Stomach (tissue), 9 donors: ENCODE results near the gene EHMT1. TPM values are rescaled to one million over a fixed set of nuclear protein-coding genes. Genes with fewer than 3 reads are reported as not detected.

ENCODE experiments used
- DNase-seq, 2 donors: peaks; one replicate each; pipeline versions ENCODE4 v3.0.0 to v3.0.0-alpha.2; 2013 to 2019
- H3K27ac ChIP-seq, 5 donors: fragments of 200-600 bp in 4 of 5; sonication (generic) in 4 of 5; one replicate each; pipeline ENCODE4 v1.5.1; 2013 to 2019; ENCODE audit warnings: mild to moderate bottlenecking in 1 of 5, moderate library complexity in 1 of 5
- H3K27me3 ChIP-seq, 3 donors: fragments of 200-600 bp; sonication (generic); one replicate each; pipeline ENCODE4 v1.5.1; 2017 to 2019; ENCODE audit warnings: mixed run types in 1 of 3
- H3K36me3 ChIP-seq, 4 donors: fragments of 200-600 bp; sonication (generic); 1 replicate in 3 of 4; 2 replicates in 1 of 4; pipeline ENCODE4 v1.5.1; 2016 to 2019
- H3K4me1 ChIP-seq, 4 donors: fragments of 200-600 bp; sonication (generic); one replicate each; pipeline ENCODE4 v1.5.1; 2016 to 2019
- H3K4me3 ChIP-seq, 4 donors: fragments of 200-600 bp; sonication (generic) in 3 of 4; one replicate each; pipeline ENCODE4 v1.5.1; 2016 to 2019; ENCODE audit warnings: mild to moderate bottlenecking in 1 of 4
- H3K9me3 ChIP-seq, 4 donors: fragments of 200-600 bp; sonication (generic); one replicate each; pipeline ENCODE4 v1.5.1; 2016 to 2019
- CTCF ChIP-seq, 7 experiments: fragments of 450-650 bp in 4 of 7; fragments of 200-600 bp in 3 of 7; sonication (generic) in 3 of 7; IDR thresholded peaks; one replicate each; pipeline ENCODE4 v1.5.1; 2016 to 2019; ENCODE audit warnings: antibody characterized with exemption in 7 of 7, control low read depth in 2 of 7, mild to moderate bottlenecking in 1 of 7
- EP300 ChIP-seq: sonication (generic); formaldehyde crosslinking; IDR thresholded peaks from one replicate; pipeline ENCODE4 v1.6.1; 2017; ENCODE audit warnings: antibody characterized with exemption
- POLR2A ChIP-seq, 4 donors: fragments of 450-650 bp; IDR thresholded peaks; one replicate each; pipeline ENCODE4 v1.6.1; 2016; ENCODE audit warnings: antibody characterized with exemption in 4 of 4, control low read depth in 2 of 4, mild to moderate bottlenecking in 1 of 4, moderate library complexity in 1 of 4
- POLR2AphosphoS5 ChIP-seq, 3 donors: sonication (generic); formaldehyde crosslinking; IDR thresholded peaks; one replicate each; pipeline ENCODE4 v1.6.1; 2016; ENCODE audit warnings: antibody characterized with exemption in 3 of 3
- WGBS, 5 donors: extraction: QIAGEN DNeasy Blood & Tissue Kit in 3 of 5; methylation state at CpG; one replicate each; pipeline versions ENCODE4 v1.1.5 to v1.1.7; 2013 to 2018; 5-methylcytosine and 5-hydroxymethylcytosine counted together
- intact Hi-C: fragments of 100-400 bp; cut with DNase I; formaldehyde crosslinking; loops from one replicate; pipeline ENCODE4 v1.15.1; 2023; ENCODE audit warnings: low total_unique reads
- polyA plus RNA-seq, 3 donors: library from polyadenylated mRNA; stranded (reverse); fragments of 200-250 nt; gene quantifications; one replicate each; pipeline ENCODE4 v1.2.3, GENCODE V29; 2013
- total RNA-seq, 5 donors: library from RNA; depleted of rRNA; stranded (reverse); fragments of >200 nt; gene quantifications; one replicate each; pipeline versions ENCODE4 v1.1.0 to v1.2.3, GENCODE V29; 2014 to 2016
- donor health status: healthy with polysubstance abuse.
- donor health status: Bipolar disorder and iron deficiency.
- donor health status: healthy.

EHMT1 gene
- total and polyA plus RNA-seq, 8 donors: 23.9 to 419 (median 79.5) TPM

GRCh38 chr9:137638680-137639079, 19.9 kb downstream of the EHMT1 start:
- Histone ChIP-seq H3K27ac (peak overlapping the region in 1 of 5 donors; percentile 52), H3K36me3 (peaks cover 0 to 21% (median 13%) of the 10 kb centered on the region in 4 donors), H3K27me3 (no peaks in the 10 kb centered on the region), H3K9me3 (no peaks in the 10 kb centered on the region), H3K4me1 (peaks cover 0 to 46% (median 19%) of the 10 kb centered on the region in 4 donors), H3K4me3 (no peak overlapping the region)
- DNase-seq: no peak
- intact Hi-C loops: no loop called here
- WGBS, 5 donors: 89 to 91% (median 90%) methylated on average over 6 of the region's 6 CpGs
- TF ChIP-seq POLR2AphosphoS5 (IDR thresholded peaks at IDR 0.05) (no peak), CTCF (IDR thresholded peaks at IDR 0.05) (no peak), POLR2A (IDR thresholded peaks at IDR 0.05) (no peak), EP300 (no peak)

GRCh38 chr9:137639303-137640051, 20.7 kb downstream of the EHMT1 start:
- peaks cover 0 to 28% (median 19%) of the 10 kb centered on the region in 4 donors for H3K36me3 ChIP-seq
- no peak overlapping the region for H3K4me3 ChIP-seq
- H3K27me3 ChIP-seq: no peaks in the 10 kb centered on the region
- 67 to 72% (median 70%) methylated on average over 12 of the region's 12 CpGs for WGBS, 5 donors
- H3K9me3 ChIP-seq: no peaks in the 10 kb centered on the region
- peaks cover 0 to 49% (median 19%) of the 10 kb centered on the region in 4 donors for H3K4me1 ChIP-seq
- no peak for TF ChIP-seq EP300
- TF ChIP-seq POLR2A (IDR thresholded peaks at IDR 0.05): no peak
- TF ChIP-seq CTCF (IDR thresholded peaks at IDR 0.05): no peak
- no peak for TF ChIP-seq POLR2AphosphoS5 (IDR thresholded peaks at IDR 0.05)
- intact Hi-C loops: no loop called here
- peak overlapping the region in 2 of 5 donors; percentile 7 to 52 for H3K27ac ChIP-seq
- DNase-seq: no peak

- no peak overlapping the region for H3K27ac ChIP-seq
- H3K27me3 ChIP-seq: no peaks in the 10 kb centered on the region
- H3K4me1 ChIP-seq: peaks cover 0 to 49% (median 19%) of the 10 kb centered on the region in 4 donors
- no peak for DNase-seq
- H3K4me3 ChIP-seq: no peak overlapping the region
- H3K9me3 ChIP-seq: no peaks in the 10 kb centered on the region
- 85 to 93% (median 90%) methylated on average over 5 of the region's 5 CpGs for WGBS, 5 donors
- TF ChIP-seq POLR2AphosphoS5 (IDR thresholded peaks at IDR 0.05) (no peak), CTCF (IDR thresholded peaks at IDR 0.05) (no peak), POLR2A (IDR thresholded peaks at IDR 0.05) (no peak), EP300 (no peak)
- H3K36me3 ChIP-seq: peaks cover 0 to 32% (median 19%) of the 10 kb centered on the region in 4 donors
- intact Hi-C loops: no loop called here
Observed at GRCh38 chr9:137640862-137641261, 22.1 kb downstream of the EHMT1 start.

GRCh38 chr9:137642118-137642601, 23.4 kb downstream of the EHMT1 start:
- 94 to 98% (median 96%) methylated on average over 10 of the region's 10 CpGs for WGBS, 5 donors
- peaks cover 0 to 58% (median 25%) of the 10 kb centered on the region in 4 donors for H3K4me1 ChIP-seq
- no peak for DNase-seq
- TF ChIP-seq EP300: no peak
- intact Hi-C loops: no loop called here
- no peaks in the 10 kb centered on the region for H3K9me3 ChIP-seq
- no peaks in the 10 kb centered on the region for H3K27me3 ChIP-seq
- no peak overlapping the region for H3K27ac ChIP-seq
- no peak overlapping the region for H3K4me3 ChIP-seq
- peaks cover 5 to 44% (median 29%) of the 10 kb centered on the region in 4 donors for H3K36me3 ChIP-seq

GRCh38 chr9:137642892-137643291, 24.1 kb downstream of the EHMT1 start:
- Histone ChIP-seq H3K36me3 (peaks cover 5 to 45% (median 31%) of the 10 kb centered on the region in 4 donors), H3K4me3 (no peak overlapping the region), H3K4me1 (peaks cover 0 to 54% (median 26%) of the 10 kb centered on the region in 4 donors), H3K9me3 (no peaks in the 10 kb centered on the region), H3K27ac (no peak overlapping the region), H3K27me3 (no peaks in the 10 kb centered on the region)
- intact Hi-C loops: no loop called here
- no peak for TF ChIP-seq CTCF (IDR thresholded peaks at IDR 0.05)
- no peak for TF ChIP-seq POLR2AphosphoS5 (IDR thresholded peaks at IDR 0.05)
- TF ChIP-seq POLR2A (IDR thresholded peaks at IDR 0.05): no peak
- no peak for TF ChIP-seq EP300
- 94 to 99% (median 98%) methylated on average over 5 of the region's 5 CpGs for WGBS, 5 donors
- DNase-seq: no peak
